Breast epithelium (tissue), 3 donors: ENCODE measurements around the gene CRYBG3.

ENCODE experiments used
- CTCF ChIP-seq, 3 donors: fragments of 450-650 bp; IDR thresholded peaks; one replicate each; pipeline ENCODE4 v1.5.1; 2016 to 2017; ENCODE audit warnings: antibody characterized with exemption in 3 of 3, mild to moderate bottlenecking in 3 of 3, moderate library complexity in 3 of 3
- POLR2A ChIP-seq: fragments of 450-650 bp; IDR thresholded peaks from one replicate; pipeline ENCODE4 v1.6.1; 2016; ENCODE audit warnings: antibody characterized with exemption, mild to moderate bottlenecking, moderate library complexity
- POLR2AphosphoS5 ChIP-seq, 3 donors: sonication (generic); formaldehyde crosslinking; IDR thresholded peaks; one replicate each; pipeline ENCODE4 v1.6.1; 2017; ENCODE audit warnings: antibody characterized with exemption in 3 of 3

- TF ChIP-seq CTCF (IDR thresholded peaks at IDR 0.05) (no peak), POLR2A (no peak), POLR2AphosphoS5 (IDR thresholded peaks at IDR 0.05) (no peak)
Observed at GRCh38 chr3:97880267-97880666, 58.5 kb downstream of the CRYBG3 start.
